PC-3 (cell line): ENCODE results near the gene TRAPPC11. TPM values are rescaled to one million over a fixed set of nuclear protein-coding genes. Genes with fewer than 3 reads are reported as not detected.

Experiments used
- ATAC-seq: fragments of 200-7000 bp; cut with Tn5 transposase; 2 replicates; pipeline ENCODE4 v1.9.1; 2020; ENCODE audit warnings: mild to moderate bottlenecking, moderate library complexity
- BruUV-seq: library from RNA; stranded (reverse); fragments of 400-500 nt; replicated peaks from 2 replicates; lab custom pipeline; 2021; lab: Mats Ljungman, UMichigan
- CTCF ChIA-PET: fragments of 300-600 bp; sonication (Branson Sonifier 250); formaldehyde crosslinking; loops from one replicate; lab custom pipeline; 2022; ENCODE audit warnings: antibody characterized with exemption; lab: Charles Lee
- POLR2A ChIA-PET: fragments of 300-600 bp; sonication (Branson Sonifier 250); formaldehyde crosslinking; loops from one replicate; lab custom pipeline; 2022; ENCODE audit warnings: antibody characterized with exemption; ENCODE audit not compliant: unreplicated experiment; lab: Charles Lee
- DNase-seq: peaks from one replicate; pipeline ENCODE4 v3.0.0-alpha.2; 2015
- H2AFZ ChIP-seq: fragments of 300-600 bp; sonication (generic); 2 replicates; pipeline ENCODE4 v1.6.0; 2016; ENCODE audit warnings: antibody characterized with exemption, low read length
- H3F3A ChIP-seq: fragments of 300-600 bp; sonication (generic); one replicate; pipeline ENCODE4 v1.6.0; 2017; ENCODE audit warnings: antibody characterized with exemption, low read length, control low read depth, mild to moderate bottlenecking; ENCODE audit not compliant: unreplicated experiment
- H3K27ac ChIP-seq: fragments of 300-600 bp; sonication (generic); 2 replicates; pipeline ENCODE4 v1.5.1; 2016; ENCODE audit warnings: mild to moderate bottlenecking, low read length
- H3K27me3 ChIP-seq: fragments of 300-600 bp; sonication (generic); 2 replicates; pipeline ENCODE4 v1.6.1; 2016; ENCODE audit warnings: low read length, mixed read lengths
- H3K36me3 ChIP-seq: fragments of 300-600 bp; sonication (generic); 2 replicates; pipeline ENCODE4 v1.6.1; 2016; ENCODE audit warnings: low read depth, mixed run types, low read length, mixed read lengths
- H3K4me1 ChIP-seq: fragments of 300-600 bp; sonication (generic); 2 replicates; pipeline ENCODE4 v1.5.1; 2016; ENCODE audit warnings: low read length; ENCODE audit not compliant: insufficient read depth
- H3K4me2 ChIP-seq: fragments of 300-600 bp; sonication (generic); 2 replicates; pipeline ENCODE4 v1.6.0; 2016; ENCODE audit warnings: low read length
- H3K4me3 ChIP-seq: fragments of 300-600 bp; sonication (generic); 2 replicates; pipeline ENCODE4 v1.5.1; 2016; ENCODE audit warnings: mild to moderate bottlenecking, low read length, mixed read lengths
- H3K79me2 ChIP-seq: fragments of 300-600 bp; sonication (generic); 2 replicates; pipeline ENCODE4 v1.6.1; 2017; ENCODE audit warnings: low read length, mixed read lengths
- H3K9ac ChIP-seq: fragments of 300-600 bp; sonication (generic); 2 replicates; pipeline ENCODE4 v1.6.0; 2016; ENCODE audit warnings: mild to moderate bottlenecking, low read length
- H3K9me2 ChIP-seq: fragments of 300-600 bp; sonication (generic); replicated peaks from 2 replicates; pipeline ENCODE4 v1.6.1; 2016; ENCODE audit warnings: mixed run types, low read length, mixed read lengths
- H3K9me3 ChIP-seq: fragments of 300-600 bp; sonication (generic); 2 replicates; pipeline ENCODE4 v1.6.1; 2016; ENCODE audit warnings: low read length, mixed read lengths
- H4K20me1 ChIP-seq: fragments of 300-600 bp; sonication (generic); 2 replicates; pipeline ENCODE4 v1.6.1; 2016; ENCODE audit warnings: low read length, mixed read lengths
- EZH2 ChIP-seq: fragments of 300-600 bp; sonication (generic); IDR thresholded peaks from one replicate; pipeline ENCODE4 v1.6.1; 2017; ENCODE audit warnings: antibody characterized with exemption, mild to moderate bottlenecking, low read length; ENCODE audit not compliant: unreplicated experiment
- EZH2phosphoT487 ChIP-seq: fragments of 300-600 bp; sonication (generic); IDR thresholded peaks from 2 replicates; pipeline ENCODE4 v1.6.1; 2018; ENCODE audit warnings: mild to moderate bottlenecking, antibody characterized with exemption, low read length, borderline replicate concordance
- intact Hi-C: fragments of 100-400 bp; cut with micrococcal nuclease; formaldehyde crosslinking; loops from 2 replicates; pipeline ENCODE4 v1.9.0; 2023
- total RNA-seq: library from RNA; depleted of rRNA; stranded (reverse); fragments of >200 nt; gene quantifications from 2 replicates; pipeline ENCODE4 v1.2.3, GENCODE V29; 2014
- TF ChIP-seq, protein P1 (sequence below): fragments of 300-600 bp; sonication (generic); conservative IDR thresholded peaks from 2 replicates; pipeline ENCODE4 v1.5.1; 2017; ENCODE audit warnings: antibody characterized with exemption, low read depth, mild to moderate bottlenecking, low read length

TRAPPC11 gene
- total RNA-seq, 1 experiment from 2014 or later = 20.0 TPM

DNA sequence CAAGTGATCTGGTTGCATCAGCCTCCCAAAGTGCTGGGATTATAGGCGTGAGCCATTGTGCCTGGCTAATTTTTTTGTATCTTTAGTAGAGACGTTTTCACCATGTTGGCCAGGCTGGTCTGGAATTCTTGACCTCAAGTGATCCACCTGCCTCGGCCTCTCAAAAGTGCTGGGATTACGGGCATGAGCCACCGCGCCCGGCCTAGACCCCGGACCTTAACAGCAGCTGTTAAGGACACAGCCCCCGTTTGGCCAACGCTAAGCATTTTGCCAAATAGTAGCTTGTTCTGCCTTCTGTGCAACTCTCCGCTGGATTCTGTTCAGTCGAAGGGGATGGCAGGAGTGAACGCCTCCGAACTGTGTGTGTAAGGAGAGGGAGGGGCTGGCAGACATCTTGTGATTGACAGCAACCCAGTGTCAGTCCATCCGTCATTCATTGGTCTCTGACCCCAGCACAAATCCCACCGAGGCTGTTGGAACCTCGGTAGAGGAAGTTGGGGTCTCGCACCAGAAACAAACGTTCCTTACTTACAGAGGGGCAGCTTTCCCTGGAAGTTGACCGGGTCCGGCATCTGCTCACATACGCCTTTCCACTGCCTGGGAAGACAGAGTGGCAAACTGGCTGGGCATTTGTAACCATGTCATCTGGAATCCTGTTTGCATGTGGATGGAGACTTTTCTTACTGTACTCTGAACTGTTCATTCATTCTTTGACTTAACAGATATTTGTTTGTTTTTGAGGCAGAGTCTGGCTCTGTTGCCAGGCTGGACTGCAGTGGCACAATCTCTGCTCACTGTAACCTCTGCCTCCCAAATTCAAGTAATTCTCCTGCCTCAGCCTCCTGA is 69.4 kb downstream of the TRAPPC11 start:
- peaks cover 4% of the 10 kb centered on the region for H3K4me1 ChIP-seq
- no peaks in the 10 kb centered on the region for H3K9me3 ChIP-seq
- DNase-seq (no peak), ATAC-seq (no peak)
- no peaks in the 10 kb centered on the region for H3K27me3 ChIP-seq
- H3K79me2 ChIP-seq = no peaks in the 10 kb centered on the region
- no peaks in the 10 kb centered on the region for H3F3A ChIP-seq
- no peaks in the 10 kb centered on the region for H3K36me3 ChIP-seq
- H3K9ac ChIP-seq = no peak overlapping the region
- no peak overlapping the region for H3K27ac ChIP-seq
- TF ChIP-seq EZH2 = no peak
- TF ChIP-seq, protein P1, sequence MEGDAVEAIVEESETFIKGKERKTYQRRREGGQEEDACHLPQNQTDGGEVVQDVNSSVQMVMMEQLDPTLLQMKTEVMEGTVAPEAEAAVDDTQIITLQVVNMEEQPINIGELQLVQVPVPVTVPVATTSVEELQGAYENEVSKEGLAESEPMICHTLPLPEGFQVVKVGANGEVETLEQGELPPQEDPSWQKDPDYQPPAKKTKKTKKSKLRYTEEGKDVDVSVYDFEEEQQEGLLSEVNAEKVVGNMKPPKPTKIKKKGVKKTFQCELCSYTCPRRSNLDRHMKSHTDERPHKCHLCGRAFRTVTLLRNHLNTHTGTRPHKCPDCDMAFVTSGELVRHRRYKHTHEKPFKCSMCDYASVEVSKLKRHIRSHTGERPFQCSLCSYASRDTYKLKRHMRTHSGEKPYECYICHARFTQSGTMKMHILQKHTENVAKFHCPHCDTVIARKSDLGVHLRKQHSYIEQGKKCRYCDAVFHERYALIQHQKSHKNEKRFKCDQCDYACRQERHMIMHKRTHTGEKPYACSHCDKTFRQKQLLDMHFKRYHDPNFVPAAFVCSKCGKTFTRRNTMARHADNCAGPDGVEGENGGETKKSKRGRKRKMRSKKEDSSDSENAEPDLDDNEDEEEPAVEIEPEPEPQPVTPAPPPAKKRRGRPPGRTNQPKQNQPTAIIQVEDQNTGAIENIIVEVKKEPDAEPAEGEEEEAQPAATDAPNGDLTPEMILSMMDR = no peak
- CTCF ChIA-PET = no interaction called here
- intact Hi-C loops = no loop called here
- H3K9me2 ChIP-seq = no peaks in the 10 kb centered on the region
- POLR2A ChIA-PET = interaction anchor here (0.5 kb wide), 1 partner anchor 746 kb away, joined by 9 read pairs; no protein-coding TSS in a partner anchor
- H2AFZ ChIP-seq = no peak overlapping the region
- H4K20me1 ChIP-seq = no peaks in the 10 kb centered on the region
- BruUV-seq = no TSS peak
- H3K4me3 ChIP-seq = no peak overlapping the region
- H3K4me2 ChIP-seq = no peak overlapping the region

- Histone ChIP-seq H2AFZ (no peak overlapping the region), H3K4me1 (no peaks in the 10 kb centered on the region), H3K36me3 (no peaks in the 10 kb centered on the region), H3K9me2 (no peaks in the 10 kb centered on the region), H3K9ac (no peak overlapping the region), H3K27me3 (no peaks in the 10 kb centered on the region), H3F3A (no peaks in the 10 kb centered on the region), H3K79me2 (no peaks in the 10 kb centered on the region), H3K9me3 (no peaks in the 10 kb centered on the region), H3K4me2 (no peak overlapping the region), H3K4me3 (no peak overlapping the region), H4K20me1 (no peaks in the 10 kb centered on the region), H3K27ac (no peak overlapping the region)
- POLR2A ChIA-PET = no interaction called here
- ATAC-seq (no peak), DNase-seq (no peak)
- CTCF ChIA-PET = no interaction called here
- no peak for TF ChIP-seq EZH2phosphoT487
- no peak for TF ChIP-seq EZH2
- TF ChIP-seq, protein P1 = no peak
- intact Hi-C loops = no loop called here
- BruUV-seq = no TSS peak
Measured at GRCh38 chr4:183729069-183729406, 69.9 kb downstream of the TRAPPC11 start.
